Measurements from ENCODE around the gene DVL1. TPM values are rescaled to one million over a fixed set of nuclear protein-coding genes. Genes with fewer than 3 reads are reported as not detected.

DVL1 gene
- 16.2 and 23.6 TPM in 2 replicates for polyA plus RNA-seq (2011; rRNA removed)
- polyA minus RNA-seq (2011; rRNA and poly(A)+ RNA removed) = 14.4 and 21.6 TPM in 2 replicates

- H3K36me3 ChIP-seq (ENCODE audit: control insufficient read depth, insufficient read depth, low read length) = peaks cover 25% of the 10 kb centered on the region
- DNase-seq (ENCODE audit: low read depth) = no peak
- H3K27me3 ChIP-seq (ENCODE audit: control insufficient read depth, insufficient read depth, low read length) = no peaks in the 10 kb centered on the region
- H3K4me3 ChIP-seq (ENCODE audit: low read depth, low read length) = peak within 1 kb of the TSS; percentile 78
- ChIA-PET CTCF (interaction anchor here (1.7 to 2.1 kb wide), 2 partner anchors 8 to 23 kb away, joined by 8 to 46 read pairs; partner anchors contain the start of gene AURKAIP1), POLR2A (no interaction called here)
- TF ChIP-seq CTCF (IDR thresholded peaks at IDR 0.05; ENCODE audit: insufficient read depth, low read depth, low read length) = peak; percentile 52
Observed at GRCh38 chr1:1349256-1350012, at the start of gene DVL1. DVL1 (minus strand) TSS chr1:1349418; CDS start chr1:1349065, 353 bp downstream.

GRCh38 chr1:1398677-1399186 is 49.5 kb upstream of the DVL1 start:
- no peak for TF ChIP-seq CTCF (IDR thresholded peaks at IDR 0.05; ENCODE audit: insufficient read depth, low read depth, low read length)
- ChIA-PET POLR2A (interaction anchor here (0.9 kb wide), 1 partner anchor 24 kb away, joined by 4 read pairs; the partner anchor contains the start of gene AURKAIP1), CTCF (interaction anchor here (0.6 to 1.9 kb wide), 12 partner anchors 10 to 384 kb away, joined by 3 to 7 read pairs (median 3); partner anchors contain the start of gene AURKAIP1)
- Histone ChIP-seq H3K4me3 (ENCODE audit: low read depth, low read length) (peak overlapping the region; percentile 94), H3K36me3 (ENCODE audit: control insufficient read depth, insufficient read depth, low read length) (peaks cover 25% of the 10 kb centered on the region), H3K27me3 (ENCODE audit: control insufficient read depth, insufficient read depth, low read length) (no peaks in the 10 kb centered on the region)
- no peak for DNase-seq (ENCODE audit: low read depth)

- POLR2A ChIA-PET = no interaction called here
- Histone ChIP-seq H3K27me3 (ENCODE audit: control insufficient read depth, insufficient read depth, low read length) (no peaks in the 10 kb centered on the region), H3K4me3 (ENCODE audit: low read depth, low read length) (peak overlapping the region; percentile 94), H3K36me3 (ENCODE audit: control insufficient read depth, insufficient read depth, low read length) (peaks cover 31% of the 10 kb centered on the region)
- CTCF ChIA-PET = interaction anchor here (1.3 to 1.9 kb wide), 4 partner anchors 15 to 26 kb away, joined by 3 to 6 read pairs (median 5); partner anchors contain the start of gene AURKAIP1
- DNase-seq (ENCODE audit: low read depth) = no peak
- no peak for TF ChIP-seq CTCF (IDR thresholded peaks at IDR 0.05; ENCODE audit: insufficient read depth, low read depth, low read length)
Observed at GRCh38 chr1:1397839-1398523, 48.8 kb upstream of the DVL1 start.

- no peak for DNase-seq (ENCODE audit: low read depth)
- H3K4me3 ChIP-seq (ENCODE audit: low read depth, low read length) = no peak overlapping the region
- H3K27me3 ChIP-seq (ENCODE audit: control insufficient read depth, insufficient read depth, low read length) = no peaks in the 10 kb centered on the region
- no peak for TF ChIP-seq CTCF (IDR thresholded peaks at IDR 0.05; ENCODE audit: insufficient read depth, low read depth, low read length)
- CTCF ChIA-PET = interaction anchor here (0.7 kb wide), 1 partner anchor 8 kb away, joined by 4 read pairs; no protein-coding TSS in a partner anchor
- peaks cover 31% of the 10 kb centered on the region for H3K36me3 ChIP-seq (ENCODE audit: control insufficient read depth, insufficient read depth, low read length)
- POLR2A ChIA-PET = no interaction called here
Observed at GRCh38 chr1:1395166-1395565, 45.9 kb upstream of the DVL1 start.

GRCh38 chr1:1394116-1394515 is 44.9 kb upstream of the DVL1 start:
- Histone ChIP-seq H3K36me3 (ENCODE audit: control insufficient read depth, insufficient read depth, low read length) (peaks cover 39% of the 10 kb centered on the region), H3K27me3 (ENCODE audit: control insufficient read depth, insufficient read depth, low read length) (no peaks in the 10 kb centered on the region), H3K4me3 (ENCODE audit: low read depth, low read length) (no peak overlapping the region)
- ChIA-PET POLR2A (no interaction called here), CTCF (interaction anchor here (1.2 kb wide), 1 partner anchor 12 kb away, joined by 3 read pairs; no protein-coding TSS in a partner anchor)
- no peak for DNase-seq (ENCODE audit: low read depth)
- no peak for TF ChIP-seq CTCF (IDR thresholded peaks at IDR 0.05; ENCODE audit: insufficient read depth, low read depth, low read length)
